PFSK-1 (cell line): ENCODE measurements around the gene ITPA.

Experiments
- FOXP2 ChIP-seq: optimal IDR thresholded peaks from 2 replicates; pipeline ENCODE3; 2011; ENCODE audit warnings: borderline replicate concordance, control low read depth, inconsistent platforms; ENCODE audit not compliant: insufficient read depth; ENCODE audit errors: extremely low read length, extremely low read depth
- POLR2AphosphoS5 ChIP-seq: IDR thresholded peaks from 2 replicates; pipeline ENCODE4 v1.6.1; 2012; ENCODE audit warnings: low read depth, mild to moderate bottlenecking, control low read depth, low read length, moderate library complexity
- SIN3A ChIP-seq: IDR thresholded peaks from 2 replicates; pipeline ENCODE4 v1.6.1; 2012; ENCODE audit warnings: mild to moderate bottlenecking, low read length, moderate library complexity, borderline replicate concordance; ENCODE audit not compliant: insufficient read depth
- TAF1 ChIP-seq: IDR thresholded peaks from 2 replicates; pipeline ENCODE4 v1.6.1; 2012; ENCODE audit warnings: low read length, control low read depth, borderline replicate concordance; ENCODE audit not compliant: insufficient read depth
- TF ChIP-seq, protein P1 (sequence below), 2 experiments: IDR thresholded peaks; 2 replicates each; pipeline versions ENCODE4 v1.6.1 to v1.8.0; 2011 to 2012; ENCODE audit warnings: low read depth in 2 of 2, low read length in 2 of 2, control low read depth in 1 of 2, inconsistent platforms in 1 of 2, mild to moderate bottlenecking in 1 of 2, moderate library complexity in 1 of 2; ENCODE audit not compliant: insufficient read depth in 1 of 2

DNA sequence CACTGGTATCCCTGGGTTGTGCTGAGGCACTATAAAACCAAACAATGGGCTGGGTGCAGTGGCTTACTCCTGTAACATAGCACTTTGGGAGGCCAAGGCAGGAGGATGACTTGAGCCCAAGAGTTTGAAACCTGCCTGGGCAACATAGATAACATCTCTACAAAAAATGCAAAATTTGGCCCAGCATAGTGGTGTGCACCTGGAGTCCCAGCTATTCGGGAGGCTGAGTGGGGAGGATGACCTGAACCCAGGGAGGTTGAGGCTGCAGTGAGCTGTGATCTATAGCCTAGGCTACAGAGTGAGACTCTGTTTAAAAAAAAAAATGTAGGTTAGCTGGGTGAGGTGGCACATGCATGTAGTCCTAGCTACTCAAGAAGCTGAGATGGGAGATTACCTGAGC is 37.4 kb downstream of the ITPA start:
- TF ChIP-seq SIN3A (no peak), POLR2AphosphoS5 (no peak), FOXP2 (no peak), TAF1 (no peak)
- TF ChIP-seq, protein P1, sequence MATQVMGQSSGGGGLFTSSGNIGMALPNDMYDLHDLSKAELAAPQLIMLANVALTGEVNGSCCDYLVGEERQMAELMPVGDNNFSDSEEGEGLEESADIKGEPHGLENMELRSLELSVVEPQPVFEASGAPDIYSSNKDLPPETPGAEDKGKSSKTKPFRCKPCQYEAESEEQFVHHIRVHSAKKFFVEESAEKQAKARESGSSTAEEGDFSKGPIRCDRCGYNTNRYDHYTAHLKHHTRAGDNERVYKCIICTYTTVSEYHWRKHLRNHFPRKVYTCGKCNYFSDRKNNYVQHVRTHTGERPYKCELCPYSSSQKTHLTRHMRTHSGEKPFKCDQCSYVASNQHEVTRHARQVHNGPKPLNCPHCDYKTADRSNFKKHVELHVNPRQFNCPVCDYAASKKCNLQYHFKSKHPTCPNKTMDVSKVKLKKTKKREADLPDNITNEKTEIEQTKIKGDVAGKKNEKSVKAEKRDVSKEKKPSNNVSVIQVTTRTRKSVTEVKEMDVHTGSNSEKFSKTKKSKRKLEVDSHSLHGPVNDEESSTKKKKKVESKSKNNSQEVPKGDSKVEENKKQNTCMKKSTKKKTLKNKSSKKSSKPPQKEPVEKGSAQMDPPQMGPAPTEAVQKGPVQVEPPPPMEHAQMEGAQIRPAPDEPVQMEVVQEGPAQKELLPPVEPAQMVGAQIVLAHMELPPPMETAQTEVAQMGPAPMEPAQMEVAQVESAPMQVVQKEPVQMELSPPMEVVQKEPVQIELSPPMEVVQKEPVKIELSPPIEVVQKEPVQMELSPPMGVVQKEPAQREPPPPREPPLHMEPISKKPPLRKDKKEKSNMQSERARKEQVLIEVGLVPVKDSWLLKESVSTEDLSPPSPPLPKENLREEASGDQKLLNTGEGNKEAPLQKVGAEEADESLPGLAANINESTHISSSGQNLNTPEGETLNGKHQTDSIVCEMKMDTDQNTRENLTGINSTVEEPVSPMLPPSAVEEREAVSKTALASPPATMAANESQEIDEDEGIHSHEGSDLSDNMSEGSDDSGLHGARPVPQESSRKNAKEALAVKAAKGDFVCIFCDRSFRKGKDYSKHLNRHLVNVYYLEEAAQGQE (IDR thresholded peaks at IDR 0.05; ENCODE audit: insufficient read depth in 1 of 2, low read depth in 2 of 2, low read length in 2 of 2) = no peak
